Transverse colon (tissue), 4 donors: ENCODE data around the gene FAM120C.

Experiments
- POLR2A ChIP-seq: fragments of 450-650 bp; IDR thresholded peaks from one replicate; pipeline ENCODE4 v1.6.1; 2016; ENCODE audit warnings: antibody characterized with exemption, mild to moderate bottlenecking, moderate library complexity
- POLR2AphosphoS5 ChIP-seq, 3 donors: sonication (generic); formaldehyde crosslinking; IDR thresholded peaks; one replicate each; pipeline ENCODE4 v1.6.1; 2016; ENCODE audit warnings: antibody characterized with exemption in 3 of 3
- TF ChIP-seq, protein P1 (sequence below), 5 experiments: fragments of 200-600 bp in 3 of 5; fragments of 450-650 bp in 2 of 5; sonication (generic) in 3 of 5; IDR thresholded peaks; 1 replicate in 2 of 5; 2 replicates in 3 of 5; pipeline ENCODE4 v1.5.1; 2016 to 2017; ENCODE audit warnings: antibody characterized with exemption in 5 of 5, inconsistent platforms in 3 of 5, mild to moderate bottlenecking in 2 of 5, moderate library complexity in 1 of 5

DNA sequence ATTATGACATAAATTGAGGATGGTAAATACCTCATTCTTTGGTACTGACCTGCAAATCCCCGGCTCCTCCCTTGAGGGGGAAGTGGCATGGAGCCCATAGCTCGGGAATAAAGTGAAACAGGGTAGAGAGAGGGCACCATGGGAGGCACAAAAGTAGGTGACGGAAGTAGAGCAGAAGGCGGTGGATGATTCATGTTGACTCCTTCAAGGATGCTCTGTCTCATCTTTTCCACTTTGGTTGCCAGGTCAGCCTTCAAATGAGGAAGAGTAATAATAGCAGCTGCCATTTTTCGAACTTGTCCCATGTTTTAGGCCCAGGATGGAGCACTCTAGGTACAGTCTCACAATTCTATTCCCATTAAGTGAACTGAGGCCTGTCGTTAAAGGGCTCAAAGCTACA is 97.4 kb downstream of the FAM120C start:
- TF ChIP-seq, protein P1, sequence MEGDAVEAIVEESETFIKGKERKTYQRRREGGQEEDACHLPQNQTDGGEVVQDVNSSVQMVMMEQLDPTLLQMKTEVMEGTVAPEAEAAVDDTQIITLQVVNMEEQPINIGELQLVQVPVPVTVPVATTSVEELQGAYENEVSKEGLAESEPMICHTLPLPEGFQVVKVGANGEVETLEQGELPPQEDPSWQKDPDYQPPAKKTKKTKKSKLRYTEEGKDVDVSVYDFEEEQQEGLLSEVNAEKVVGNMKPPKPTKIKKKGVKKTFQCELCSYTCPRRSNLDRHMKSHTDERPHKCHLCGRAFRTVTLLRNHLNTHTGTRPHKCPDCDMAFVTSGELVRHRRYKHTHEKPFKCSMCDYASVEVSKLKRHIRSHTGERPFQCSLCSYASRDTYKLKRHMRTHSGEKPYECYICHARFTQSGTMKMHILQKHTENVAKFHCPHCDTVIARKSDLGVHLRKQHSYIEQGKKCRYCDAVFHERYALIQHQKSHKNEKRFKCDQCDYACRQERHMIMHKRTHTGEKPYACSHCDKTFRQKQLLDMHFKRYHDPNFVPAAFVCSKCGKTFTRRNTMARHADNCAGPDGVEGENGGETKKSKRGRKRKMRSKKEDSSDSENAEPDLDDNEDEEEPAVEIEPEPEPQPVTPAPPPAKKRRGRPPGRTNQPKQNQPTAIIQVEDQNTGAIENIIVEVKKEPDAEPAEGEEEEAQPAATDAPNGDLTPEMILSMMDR (IDR thresholded peaks at IDR 0.05): no peak
- TF ChIP-seq POLR2A (no peak), POLR2AphosphoS5 (IDR thresholded peaks at IDR 0.05) (no peak)
